Lung (tissue), 12 donors: ENCODE results near the gene GRIA1. TPM values are rescaled to one million over a fixed set of nuclear protein-coding genes. Genes with fewer than 3 reads are reported as not detected.

Source experiments
- ATAC-seq: fragments of 200-7000 bp; cut with Tn5 transposase; one replicate; pipeline ENCODE4 v1.9.1; 2020; ENCODE audit warnings: moderate number of reproducible peaks; ENCODE audit not compliant: insufficient read depth, low FRiP score
- DNase-seq, 3 donors: peaks; one replicate each; pipeline ENCODE4 v3.0.0-alpha.2; 2013 to 2017
- H3K27ac ChIP-seq, 2 donors: one replicate each; pipeline ENCODE4 v1.5.1; 2013; ENCODE audit warnings: mild to moderate bottlenecking in 2 of 2, moderate library complexity in 2 of 2, control low read depth in 1 of 2, inconsistent platforms in 1 of 2, low read depth in 1 of 2, low read length in 1 of 2
- H3K27me3 ChIP-seq, 3 donors: one replicate each; pipeline ENCODE4 v1.5.1; 2013; ENCODE audit warnings: low read length in 2 of 3; ENCODE audit not compliant: control insufficient read depth in 3 of 3, insufficient read depth in 3 of 3
- H3K36me3 ChIP-seq, 4 donors: one replicate each; pipeline ENCODE4 v1.5.1; 2013; ENCODE audit warnings: low read length in 4 of 4, mild to moderate bottlenecking in 1 of 4, moderate library complexity in 1 of 4; ENCODE audit not compliant: control insufficient read depth in 4 of 4, insufficient read depth in 4 of 4
- H3K4me1 ChIP-seq, 5 donors: one replicate each; pipeline ENCODE4 v1.5.1; 2013; ENCODE audit warnings: low read length in 5 of 5, mild to moderate bottlenecking in 2 of 5, moderate library complexity in 1 of 5; ENCODE audit not compliant: control insufficient read depth in 5 of 5, insufficient read depth in 5 of 5
- H3K4me3 ChIP-seq: one replicate; pipeline ENCODE4 v1.5.1; 2013; ENCODE audit warnings: mild to moderate bottlenecking, control low read depth, moderate library complexity
- H3K9ac ChIP-seq, 2 donors: one replicate each; pipeline ENCODE4 v1.5.1; 2013; ENCODE audit warnings: low read length in 2 of 2, control low read depth in 1 of 2; ENCODE audit not compliant: insufficient read depth in 1 of 2
- H3K9me3 ChIP-seq, 4 donors: one replicate each; pipeline ENCODE4 v1.5.1; 2013; ENCODE audit warnings: low read length in 3 of 4, mild to moderate bottlenecking in 1 of 4, moderate library complexity in 1 of 4; ENCODE audit not compliant: control insufficient read depth in 4 of 4, insufficient read depth in 3 of 4
- CTCF ChIP-seq: IDR thresholded peaks from 2 replicates; pipeline ENCODE4 v1.5.1; 2012; ENCODE audit warnings: mild to moderate bottlenecking; ENCODE audit errors: control extremely low read depth, extremely low read depth
- WGBS, 2 donors: extraction: QIAGEN DNeasy Blood & Tissue Kit; methylation state at CpG; one replicate each; pipeline ENCODE4 v1.1.7; 2013; 5-methylcytosine and 5-hydroxymethylcytosine counted together
- polyA plus RNA-seq, 2 donors: library from polyadenylated mRNA; stranded (reverse); fragments of 200-250 nt; gene quantifications; one replicate each; pipeline ENCODE4 v1.2.1, GENCODE V29; 2013
- total RNA-seq, 2 donors: library from RNA; depleted of rRNA in 1 of 2; stranded (reverse); fragments of >200 nt in 1 of 2; gene quantifications; one replicate each; pipeline ENCODE4 v1.2.1, GENCODE V29; 2014 to 2021
- donor health status: control.
- donor health status: control.
- donor health status: Bipolar disorder and iron deficiency.
- donor health status: healthy.
- donor health status: DM: yes; HTN: yes; CAD: no.

Gene GRIA1
- total and polyA plus RNA-seq, 4 donors, result 1.1 to 12.5 (median 2.0) TPM

DNA sequence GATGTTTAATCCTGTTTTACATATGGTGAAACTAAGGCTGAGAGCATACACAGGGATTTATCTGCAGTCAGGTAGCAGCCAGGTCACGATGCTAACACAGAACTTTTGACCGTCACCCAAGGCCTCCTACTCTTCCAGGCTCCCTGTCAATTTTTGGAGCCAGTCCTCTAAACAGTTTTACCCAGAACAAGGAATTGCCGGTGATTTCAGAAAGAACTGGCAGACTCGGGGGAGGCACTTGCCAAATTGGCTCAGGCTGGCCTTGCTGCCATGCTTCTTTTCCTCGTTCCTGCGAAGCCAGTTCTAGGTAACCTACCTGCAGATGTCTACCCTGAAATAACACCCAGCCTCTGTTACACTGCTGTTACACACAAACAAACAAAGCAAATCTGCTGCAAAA, 21.2 kb downstream of the GRIA1 start:
- H3K4me1 ChIP-seq, result no peaks in the 10 kb centered on the region
- H3K4me3 ChIP-seq, result no peak overlapping the region
- no peak for TF ChIP-seq CTCF
- no peak overlapping the region for H3K27ac ChIP-seq
- DNase-seq (no peak), ATAC-seq (no peak)
- H3K27me3 ChIP-seq, result no peaks in the 10 kb centered on the region
- H3K36me3 ChIP-seq, result no peaks in the 10 kb centered on the region
- peaks cover 0 to 4% (median 0%) of the 10 kb centered on the region in 4 donors for H3K9me3 ChIP-seq
- WGBS, 2 donors, result 72 to 74% methylated on average over 6 of the region's 6 CpGs
- no peak overlapping the region for H3K9ac ChIP-seq

- Histone ChIP-seq H3K27ac (no peak overlapping the region), H3K9ac (no peak overlapping the region), H3K27me3 (no peaks in the 10 kb centered on the region), H3K4me3 (no peak overlapping the region), H3K4me1 (peaks cover 0 to 1% (median 0%) of the 10 kb centered on the region in 5 donors), H3K9me3 (peaks cover 0 to 4% (median 0%) of the 10 kb centered on the region in 4 donors), H3K36me3 (no peaks in the 10 kb centered on the region)
- TF ChIP-seq CTCF, result no peak
- no peak for DNase-seq
- ATAC-seq, result no peak
- 67 to 86% methylated on average over 4 of the region's 4 CpGs for WGBS, 2 donors
These were observed 22.7 kb downstream of the GRIA1 start for GRCh38 chr5:153513156-153513555.

DNA sequence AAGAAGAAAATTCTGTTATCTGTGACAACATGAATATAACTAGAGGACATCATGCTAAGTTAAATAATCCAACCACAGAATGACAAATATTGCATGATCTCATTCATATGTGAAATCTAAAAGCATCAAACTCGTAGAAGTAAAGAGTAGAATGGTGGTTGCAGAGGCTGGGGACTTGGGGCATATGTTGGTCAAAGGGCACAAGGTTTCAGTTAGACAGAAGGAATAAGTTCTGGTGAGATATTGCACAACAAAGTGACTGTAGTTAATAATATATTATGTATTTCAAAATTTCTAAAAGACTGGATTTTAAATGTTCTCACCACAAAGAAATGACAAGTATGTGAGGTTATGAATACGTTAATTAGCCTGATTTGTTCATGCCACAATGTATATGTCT, 24.8 kb downstream of the GRIA1 start:
- ATAC-seq, result no peak

More for the DNA sequence above, 24.8 kb downstream of the GRIA1 start:
- peaks cover 0 to 4% (median 0%) of the 10 kb centered on the region in 4 donors for H3K9me3 ChIP-seq
- no peak overlapping the region for H3K9ac ChIP-seq
- H3K27ac ChIP-seq, result no peak overlapping the region
- DNase-seq, result no peak
- no peaks in the 10 kb centered on the region for H3K36me3 ChIP-seq
- no peak overlapping the region for H3K4me3 ChIP-seq
- no peaks in the 10 kb centered on the region for H3K27me3 ChIP-seq
- 71% methylated on average over 2 of the region's 2 CpGs for WGBS, 2 donors
- H3K4me1 ChIP-seq, result peaks cover 0 to 1% (median 0%) of the 10 kb centered on the region in 5 donors
- TF ChIP-seq CTCF, result no peak
